Loucy (cell line): ENCODE data around the gene TBC1D1.

Experiments
- H2AFZ ChIP-seq: fragments of 200-600 bp; sonication (generic); 2 replicates; pipeline ENCODE4 v1.6.0; 2016; ENCODE audit warnings: antibody characterized with exemption, mild to moderate bottlenecking, low read length, moderate library complexity
- H3F3A ChIP-seq: fragments of 200-600 bp; 2 replicates; pipeline ENCODE4 v1.6.0; 2016; ENCODE audit warnings: antibody characterized with exemption, low read depth, mild to moderate bottlenecking
- H3K27me3 ChIP-seq: fragments of 200-600 bp; sonication (generic); 2 replicates; pipeline ENCODE4 v1.6.1; 2014; ENCODE audit warnings: low read length, mild to moderate bottlenecking; ENCODE audit not compliant: insufficient read depth, poor library complexity, severe bottlenecking
- H3K36me3 ChIP-seq: fragments of 200-600 bp; sonication (generic); 2 replicates; pipeline ENCODE4 v1.6.1; 2016; ENCODE audit warnings: low read length; ENCODE audit not compliant: insufficient read depth
- H3K4me1 ChIP-seq: fragments of 200-600 bp; sonication (generic); 2 replicates; pipeline ENCODE4 v1.5.1; 2014; ENCODE audit warnings: low read length, mild to moderate bottlenecking; ENCODE audit not compliant: insufficient read depth, poor library complexity, severe bottlenecking
- H3K4me2 ChIP-seq: fragments of 200-600 bp; sonication (generic); 2 replicates; pipeline ENCODE4 v1.6.0; 2014; ENCODE audit warnings: antibody characterized with exemption, low read length, low read depth, mild to moderate bottlenecking; ENCODE audit not compliant: poor library complexity, severe bottlenecking
- H3K4me3 ChIP-seq: fragments of 200-600 bp; sonication (generic); 2 replicates; pipeline ENCODE4 v1.5.1; 2014; ENCODE audit warnings: low read length, mild to moderate bottlenecking, mixed read lengths; ENCODE audit not compliant: poor library complexity, severe bottlenecking
- H3K79me2 ChIP-seq: fragments of 200-600 bp; sonication (generic); 2 replicates; pipeline ENCODE4 v1.6.1; 2014; ENCODE audit warnings: low read length; ENCODE audit not compliant: insufficient read depth
- H3K9ac ChIP-seq: fragments of 200-600 bp; sonication (generic); 2 replicates; pipeline ENCODE4 v1.6.0; 2014; ENCODE audit warnings: mild to moderate bottlenecking, low read depth, low read length, moderate library complexity; ENCODE audit not compliant: poor library complexity, severe bottlenecking
- H3K9me2 ChIP-seq: fragments of 200-600 bp; sonication (generic); replicated peaks from 2 replicates; pipeline ENCODE4 v1.6.1; 2016; ENCODE audit warnings: low read depth, low read length, mixed read lengths
- H3K9me3 ChIP-seq: fragments of 200-600 bp; sonication (generic); 2 replicates; pipeline ENCODE4 v1.6.1; 2014; ENCODE audit warnings: mild to moderate bottlenecking, antibody characterized with exemption, low read length, low read depth; ENCODE audit not compliant: insufficient read depth
- H4K20me1 ChIP-seq: fragments of 200-600 bp; sonication (generic); 2 replicates; pipeline ENCODE4 v1.6.0; 2014; ENCODE audit warnings: antibody characterized with exemption, low read length, mild to moderate bottlenecking; ENCODE audit not compliant: insufficient read depth, poor library complexity, severe bottlenecking
- EZH2phosphoT487 ChIP-seq: fragments of 200-600 bp; IDR thresholded peaks from 2 replicates; pipeline ENCODE4 v1.6.1; 2018; ENCODE audit warnings: antibody characterized with exemption, mild to moderate bottlenecking, moderate library complexity, borderline replicate concordance
- TF ChIP-seq, protein P1 (sequence below): fragments of 200-600 bp; sonication (generic); conservative IDR thresholded peaks from 2 replicates; pipeline ENCODE4 v1.5.1; 2014; ENCODE audit warnings: mild to moderate bottlenecking, antibody characterized with exemption, low read length

Gene TBC1D1

DNA sequence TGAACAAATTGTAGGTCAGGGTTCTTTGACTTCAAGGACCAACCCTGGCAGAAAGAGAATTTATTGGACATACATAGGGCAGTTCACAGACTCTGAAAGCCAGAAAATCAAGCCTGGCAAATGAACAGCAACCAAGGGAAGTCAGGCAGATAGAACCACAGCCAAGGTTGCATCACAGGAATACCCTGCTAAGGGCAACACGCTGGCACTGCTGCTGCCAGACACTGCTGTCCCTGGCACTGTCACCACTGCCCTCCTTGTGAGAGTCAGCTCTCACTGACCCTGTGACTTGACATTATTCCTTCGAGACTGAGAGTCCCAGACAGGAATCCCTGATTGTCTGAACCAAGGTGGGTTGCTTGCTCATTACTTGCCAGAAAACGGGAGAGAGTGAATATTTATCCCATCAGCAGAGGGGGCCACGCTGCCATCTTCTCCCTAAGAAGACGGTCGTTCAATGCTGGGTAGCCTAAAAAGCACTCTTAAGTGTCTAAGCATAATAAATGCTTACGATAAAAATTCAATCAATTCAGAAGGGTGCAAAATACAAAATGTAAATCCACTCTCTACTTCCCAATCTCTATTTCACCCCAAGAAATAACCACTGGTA is 46.1 kb downstream of the TBC1D1 start:
- H3F3A ChIP-seq = no peaks in the 10 kb centered on the region
- H3K4me3 ChIP-seq = no peak overlapping the region
- no peaks in the 10 kb centered on the region for H3K9me2 ChIP-seq
- no peak overlapping the region for H3K9ac ChIP-seq
- no peaks in the 10 kb centered on the region for H3K9me3 ChIP-seq
- H3K4me1 ChIP-seq = no peaks in the 10 kb centered on the region
- TF ChIP-seq, protein P1, sequence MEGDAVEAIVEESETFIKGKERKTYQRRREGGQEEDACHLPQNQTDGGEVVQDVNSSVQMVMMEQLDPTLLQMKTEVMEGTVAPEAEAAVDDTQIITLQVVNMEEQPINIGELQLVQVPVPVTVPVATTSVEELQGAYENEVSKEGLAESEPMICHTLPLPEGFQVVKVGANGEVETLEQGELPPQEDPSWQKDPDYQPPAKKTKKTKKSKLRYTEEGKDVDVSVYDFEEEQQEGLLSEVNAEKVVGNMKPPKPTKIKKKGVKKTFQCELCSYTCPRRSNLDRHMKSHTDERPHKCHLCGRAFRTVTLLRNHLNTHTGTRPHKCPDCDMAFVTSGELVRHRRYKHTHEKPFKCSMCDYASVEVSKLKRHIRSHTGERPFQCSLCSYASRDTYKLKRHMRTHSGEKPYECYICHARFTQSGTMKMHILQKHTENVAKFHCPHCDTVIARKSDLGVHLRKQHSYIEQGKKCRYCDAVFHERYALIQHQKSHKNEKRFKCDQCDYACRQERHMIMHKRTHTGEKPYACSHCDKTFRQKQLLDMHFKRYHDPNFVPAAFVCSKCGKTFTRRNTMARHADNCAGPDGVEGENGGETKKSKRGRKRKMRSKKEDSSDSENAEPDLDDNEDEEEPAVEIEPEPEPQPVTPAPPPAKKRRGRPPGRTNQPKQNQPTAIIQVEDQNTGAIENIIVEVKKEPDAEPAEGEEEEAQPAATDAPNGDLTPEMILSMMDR = no peak
- TF ChIP-seq EZH2phosphoT487 = no peak
- no peaks in the 10 kb centered on the region; the same call in 1 of the 2 replicates for H3K79me2 ChIP-seq
- no peak overlapping the region for H2AFZ ChIP-seq
- H3K27me3 ChIP-seq = no peaks in the 10 kb centered on the region
- no peaks in the 10 kb centered on the region for H4K20me1 ChIP-seq
- peaks cover 10% of the 10 kb centered on the region; the same call in 1 of the 2 replicates for H3K36me3 ChIP-seq
- H3K4me2 ChIP-seq = no peak overlapping the region

DNA sequence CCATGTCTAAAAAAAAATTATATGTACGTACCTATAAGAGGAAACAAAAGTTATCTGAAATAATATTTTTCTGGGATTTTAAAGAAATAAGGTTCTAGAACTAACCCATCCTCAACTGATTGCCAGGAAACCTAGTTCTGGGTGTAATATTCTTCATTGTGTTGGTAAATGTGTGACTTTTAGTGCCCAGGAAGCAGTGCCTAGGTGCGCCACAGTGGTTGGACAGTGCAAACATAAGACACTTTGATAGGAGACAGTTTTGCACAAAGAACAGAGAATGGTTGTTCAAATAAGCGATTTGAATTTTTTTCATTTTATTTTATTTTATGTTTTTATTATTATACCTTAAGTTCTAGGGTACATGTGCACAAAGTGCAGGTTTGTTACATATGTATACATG is 47.3 kb downstream of the TBC1D1 start:
- H3K27me3 ChIP-seq = no peaks in the 10 kb centered on the region
- no peaks in the 10 kb centered on the region for H3F3A ChIP-seq
- no peak overlapping the region for H3K4me2 ChIP-seq
- H3K4me3 ChIP-seq = no peak overlapping the region
- H3K36me3 ChIP-seq = peaks cover 7% of the 10 kb centered on the region; the same call in 1 of the 2 replicates
- H3K9me3 ChIP-seq = no peaks in the 10 kb centered on the region
- TF ChIP-seq EZH2phosphoT487 = no peak
- H3K4me1 ChIP-seq = no peaks in the 10 kb centered on the region
- H3K9me2 ChIP-seq = no peaks in the 10 kb centered on the region
- H3K79me2 ChIP-seq = no peaks in the 10 kb centered on the region; the same call in 1 of the 2 replicates
- H4K20me1 ChIP-seq = no peaks in the 10 kb centered on the region
- no peak overlapping the region for H2AFZ ChIP-seq
- H3K9ac ChIP-seq = no peak overlapping the region

DNA sequence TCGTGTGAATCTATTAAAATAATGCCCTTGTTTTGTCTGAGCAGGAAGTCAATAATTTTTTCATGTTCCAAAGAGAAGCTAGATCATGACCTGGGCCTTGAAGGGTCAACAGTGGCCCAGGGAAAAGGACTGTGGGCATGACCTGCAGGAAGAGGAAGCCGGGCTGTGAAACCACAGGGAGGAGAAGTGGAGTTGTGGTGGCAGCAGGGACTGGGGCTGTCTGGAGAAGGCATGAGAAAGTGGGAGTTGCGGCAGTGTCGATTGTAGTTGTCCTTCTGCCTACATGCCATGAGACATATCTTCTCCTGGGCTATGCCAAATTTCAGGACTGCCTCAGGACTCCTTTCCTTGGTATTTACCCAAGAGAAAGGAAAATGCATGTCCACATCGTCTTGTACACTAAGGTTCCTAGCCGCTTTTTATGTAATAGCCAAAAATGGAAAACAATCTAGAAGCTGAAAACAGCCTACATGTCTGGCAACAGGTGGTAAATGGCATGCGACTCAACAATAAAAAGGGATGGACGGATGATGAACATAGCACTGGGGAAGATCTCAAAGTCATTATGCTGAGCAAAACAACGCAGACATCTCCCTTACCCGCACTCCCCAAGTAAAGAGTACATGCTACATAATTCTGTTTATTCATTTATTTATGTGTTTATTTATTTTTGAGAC is 55.8 kb downstream of the TBC1D1 start:
- no peak for TF ChIP-seq EZH2phosphoT487
- TF ChIP-seq, protein P1 = no peak
- H3K36me3 ChIP-seq = no peaks in the 10 kb centered on the region

More for the DNA sequence above, 55.8 kb downstream of the TBC1D1 start:
- Histone ChIP-seq H3K79me2 (no peaks in the 10 kb centered on the region; the same call in 1 of the 2 replicates), H3K4me2 (no peak overlapping the region), H3K4me3 (no peak overlapping the region), H4K20me1 (no peaks in the 10 kb centered on the region), H3K27me3 (no peaks in the 10 kb centered on the region), H3K9me2 (no peaks in the 10 kb centered on the region), H3K9me3 (no peaks in the 10 kb centered on the region), H3F3A (no peaks in the 10 kb centered on the region), H3K4me1 (peaks cover 5% of the 10 kb centered on the region), H2AFZ (no peak overlapping the region), H3K9ac (no peak overlapping the region)
